Upper lobe of left lung (tissue), 6 donors: ENCODE results near the gene SAMD8. TPM values are rescaled to one million over a fixed set of nuclear protein-coding genes. Genes with fewer than 3 reads are reported as not detected.
"Not testable (repeated sequence)": the region's sequence is repeated elsewhere in the genome, so short reads cannot be mapped to it uniquely, and the experiment has no call there.

Source experiments
- ATAC-seq, 2 donors: fragments of 200-7000 bp; cut with Tn5 transposase; one replicate each; pipeline ENCODE4 v1.9.1; 2022; ENCODE audit warnings: mild to moderate bottlenecking in 2 of 2, moderate library complexity in 2 of 2; ENCODE audit not compliant: low FRiP score in 2 of 2
- DNase-seq, 2 donors: peaks; one replicate each; pipeline ENCODE4 v3.0.0-alpha.2; 2019 to 2020
- H3K27ac ChIP-seq, 4 donors: fragments of 200-600 bp; sonication (generic); one replicate each; pipeline ENCODE4 v1.5.1; 2016 to 2019
- H3K27me3 ChIP-seq, 4 donors: fragments of 200-600 bp; sonication (generic); one replicate each; pipeline ENCODE4 v1.5.1; 2017 to 2019
- H3K36me3 ChIP-seq, 4 donors: fragments of 200-600 bp; sonication (generic); one replicate each; pipeline ENCODE4 v1.5.1; 2016 to 2019
- H3K4me1 ChIP-seq, 4 donors: fragments of 200-600 bp; sonication (generic); one replicate each; pipeline ENCODE4 v1.5.1; 2018 to 2019
- H3K4me3 ChIP-seq, 4 donors: fragments of 200-600 bp; sonication (generic); one replicate each; pipeline ENCODE4 v1.5.1; 2017 to 2019; ENCODE audit warnings: mild to moderate bottlenecking in 2 of 4, moderate library complexity in 1 of 4
- H3K9me3 ChIP-seq, 4 donors: fragments of 200-600 bp; sonication (generic); one replicate each; pipeline ENCODE4 v1.5.1; 2018 to 2019
- EP300 ChIP-seq, 4 donors: sonication (generic); formaldehyde crosslinking; IDR thresholded peaks; one replicate each; pipeline ENCODE4 v1.5.1; 2017; ENCODE audit warnings: antibody characterized with exemption in 4 of 4, control low read depth in 2 of 4
- POLR2A ChIP-seq, 4 donors: fragments of 450-650 bp; IDR thresholded peaks; one replicate each; pipeline ENCODE4 v1.5.1; 2016 to 2017; ENCODE audit warnings: antibody characterized with exemption in 4 of 4, mild to moderate bottlenecking in 2 of 4
- POLR2AphosphoS5 ChIP-seq, 2 donors: sonication (generic); formaldehyde crosslinking; IDR thresholded peaks; one replicate each; pipeline ENCODE4 v1.5.1; 2017; ENCODE audit warnings: antibody characterized with exemption in 2 of 2
- whole genome bisulfite sequencing, 2 donors: methylation state at CpG; one replicate each; pipeline ENCODE4 v1.1.5; 2017 to 2018; 5-methylcytosine and 5-hydroxymethylcytosine counted together
- total RNA-seq, 6 donors: library from RNA; depleted of rRNA in 4 of 6; stranded (reverse); fragments of >200 nt in 4 of 6; gene quantifications; one replicate each; pipeline versions ENCODE4 v1.1.0 to v1.2.1, GENCODE V29; 2016 to 2021
- TF ChIP-seq, protein P1 (sequence below), 6 experiments: fragments of 450-650 bp in 4 of 6; fragments of 200-600 bp in 2 of 6; sonication (generic) in 2 of 6; IDR thresholded peaks; one replicate each; pipeline ENCODE4 v1.5.1; 2016 to 2019; ENCODE audit warnings: antibody characterized with exemption in 6 of 6
- donor health status: DM: no; HTN: no; CAD: no; lungs with moderate emphysema.
- donor health status: DM: no; HTN: yes; CAD: no; lungs with severe emphysema.

The SAMD8 gene
- total RNA-seq, 6 donors from 2014 or later = 8.4 to 36.2 (median 18.0) TPM

GRCh38 chr10:75109459-75109778 is 2.0 kb upstream of the SAMD8 start:
- no peaks in the 10 kb centered on the region for H3K36me3 ChIP-seq
- TF ChIP-seq POLR2A (IDR thresholded peaks at IDR 0.05) (no peak), POLR2AphosphoS5 (IDR thresholded peaks at IDR 0.05) (no peak), EP300 (IDR thresholded peaks at IDR 0.05) (no peak)
- TF ChIP-seq, protein P1, sequence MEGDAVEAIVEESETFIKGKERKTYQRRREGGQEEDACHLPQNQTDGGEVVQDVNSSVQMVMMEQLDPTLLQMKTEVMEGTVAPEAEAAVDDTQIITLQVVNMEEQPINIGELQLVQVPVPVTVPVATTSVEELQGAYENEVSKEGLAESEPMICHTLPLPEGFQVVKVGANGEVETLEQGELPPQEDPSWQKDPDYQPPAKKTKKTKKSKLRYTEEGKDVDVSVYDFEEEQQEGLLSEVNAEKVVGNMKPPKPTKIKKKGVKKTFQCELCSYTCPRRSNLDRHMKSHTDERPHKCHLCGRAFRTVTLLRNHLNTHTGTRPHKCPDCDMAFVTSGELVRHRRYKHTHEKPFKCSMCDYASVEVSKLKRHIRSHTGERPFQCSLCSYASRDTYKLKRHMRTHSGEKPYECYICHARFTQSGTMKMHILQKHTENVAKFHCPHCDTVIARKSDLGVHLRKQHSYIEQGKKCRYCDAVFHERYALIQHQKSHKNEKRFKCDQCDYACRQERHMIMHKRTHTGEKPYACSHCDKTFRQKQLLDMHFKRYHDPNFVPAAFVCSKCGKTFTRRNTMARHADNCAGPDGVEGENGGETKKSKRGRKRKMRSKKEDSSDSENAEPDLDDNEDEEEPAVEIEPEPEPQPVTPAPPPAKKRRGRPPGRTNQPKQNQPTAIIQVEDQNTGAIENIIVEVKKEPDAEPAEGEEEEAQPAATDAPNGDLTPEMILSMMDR (IDR thresholded peaks at IDR 0.05) = no peak
- no peak for ATAC-seq
- H3K4me3 ChIP-seq = no peak overlapping the region
- peak in 1 of 2 donors; percentile 5 for DNase-seq
- no peaks in the 10 kb centered on the region for H3K9me3 ChIP-seq
- peak overlapping the region in 1 of 4 donors; percentile 53 for H3K27ac ChIP-seq
- peaks cover 14 to 19% (median 16%) of the 10 kb centered on the region in 4 donors for H3K4me1 ChIP-seq
- 91 to 92% methylated on average over 1 of the region's 1 CpG for WGBS, 2 donors
- no peaks in the 10 kb centered on the region for H3K27me3 ChIP-seq

DNA sequence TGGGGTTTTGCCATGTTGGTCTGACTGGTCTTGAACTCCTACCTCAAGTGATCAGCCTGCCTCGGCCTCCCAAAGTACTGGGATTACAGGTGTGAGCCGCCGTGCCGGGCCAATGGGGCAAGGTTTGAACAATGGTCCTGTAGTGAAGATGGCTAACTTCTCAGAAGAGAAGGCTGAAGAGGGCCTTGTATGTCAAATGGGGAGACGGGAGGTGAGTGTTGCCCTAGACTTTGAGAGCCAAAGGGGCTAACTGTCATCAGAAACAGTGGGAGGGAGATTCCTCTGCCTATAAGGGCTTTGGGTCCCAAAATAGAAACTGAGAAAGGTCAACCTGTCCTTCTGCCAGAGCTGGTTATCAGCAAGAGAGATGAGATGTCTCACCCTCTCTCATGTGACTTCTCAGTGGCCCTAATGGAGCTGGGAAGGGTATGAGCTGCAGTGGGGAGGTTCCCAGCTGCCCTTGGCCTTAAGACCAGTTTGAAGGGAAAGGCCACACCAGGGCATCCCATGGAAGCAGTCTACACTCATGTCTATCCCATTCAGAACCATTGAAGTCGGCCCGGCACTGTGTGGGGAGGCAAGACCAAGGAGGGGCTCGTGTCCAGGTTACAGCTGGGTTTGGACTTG is 1.3 kb upstream of the SAMD8 start:
- TF ChIP-seq EP300 (IDR thresholded peaks at IDR 0.05) (no peak), POLR2A (IDR thresholded peaks at IDR 0.05) (no peak), POLR2AphosphoS5 (IDR thresholded peaks at IDR 0.05) (no peak)
- TF ChIP-seq, protein P1 (IDR thresholded peaks at IDR 0.05) = no peak
- Histone ChIP-seq H3K27me3 (no peaks in the 10 kb centered on the region), H3K4me3 (peak overlapping the region in 1 of 4 donors; percentile 97), H3K4me1 (peaks cover 15 to 19% (median 18%) of the 10 kb centered on the region in 4 donors), H3K9me3 (no peaks in the 10 kb centered on the region), H3K27ac (peak overlapping the region; percentile 95 to 99 (median 98)), H3K36me3 (no peaks in the 10 kb centered on the region)
- ATAC-seq (no peak), DNase-seq (peak in 1 of 2 donors; percentile 19)
- WGBS, 2 donors = 97% methylated on average over 8 of the region's 8 CpGs

DNA sequence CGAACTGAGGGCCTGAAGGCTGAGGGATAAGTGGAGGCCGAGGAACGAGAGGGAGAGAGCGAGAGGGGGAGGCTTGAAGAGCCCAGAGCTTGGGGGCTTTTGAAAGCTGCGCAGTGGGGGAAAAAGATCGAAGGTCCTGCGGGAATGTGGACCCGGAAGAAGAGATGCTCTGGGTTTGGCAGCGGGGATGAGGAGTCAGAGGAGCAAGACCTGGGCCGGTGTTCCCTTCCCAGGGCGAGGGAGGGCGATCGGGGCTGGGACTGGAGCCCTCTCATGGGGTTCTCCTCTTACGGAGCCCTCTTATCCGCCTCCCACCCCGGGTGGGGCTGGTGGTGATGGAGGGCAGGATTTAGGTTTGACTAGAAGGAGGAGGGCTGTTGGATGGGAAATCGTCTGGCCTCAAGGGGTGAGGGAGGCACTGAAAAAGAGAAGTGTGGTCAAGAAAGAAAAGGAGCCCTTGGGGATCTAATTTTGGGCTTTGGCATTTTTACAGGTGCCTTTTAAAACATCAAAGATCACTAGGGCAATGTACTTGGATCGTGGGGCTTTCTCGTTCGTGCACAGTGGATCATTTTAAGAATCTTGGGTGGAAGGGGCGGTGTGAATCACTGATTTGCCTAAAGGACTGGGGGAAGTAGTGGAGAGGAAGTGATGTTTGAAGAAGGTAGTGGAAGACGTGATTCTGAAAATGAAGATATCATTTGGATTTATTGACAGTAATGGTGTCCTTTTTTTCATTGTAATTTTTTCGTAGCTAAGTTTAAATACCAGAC is 637 bp downstream of the SAMD8 start:
- DNase-seq (peak; percentile 50 to 71), ATAC-seq (peak; percentile 50 to 58)
- H3K27me3 ChIP-seq = no peaks in the 10 kb centered on the region
- no peaks in the 10 kb centered on the region for H3K36me3 ChIP-seq
- TF ChIP-seq, protein P1 (IDR thresholded peaks at IDR 0.05) = peak in 1 of 6 experiments; percentile 7
- no peak for TF ChIP-seq POLR2AphosphoS5 (IDR thresholded peaks at IDR 0.05)
- no peaks in the 10 kb centered on the region for H3K9me3 ChIP-seq
- peak overlapping the region; percentile 95 to 99 (median 98) for H3K27ac ChIP-seq
- H3K4me3 ChIP-seq = peak overlapping the region; percentile 67 to 97 (median 80)
- H3K4me1 ChIP-seq = peaks cover 18 to 21% (median 19%) of the 10 kb centered on the region in 4 donors
- WGBS, 2 donors = 3 to 4% methylated on average over 23 of the region's 23 CpGs

DNA sequence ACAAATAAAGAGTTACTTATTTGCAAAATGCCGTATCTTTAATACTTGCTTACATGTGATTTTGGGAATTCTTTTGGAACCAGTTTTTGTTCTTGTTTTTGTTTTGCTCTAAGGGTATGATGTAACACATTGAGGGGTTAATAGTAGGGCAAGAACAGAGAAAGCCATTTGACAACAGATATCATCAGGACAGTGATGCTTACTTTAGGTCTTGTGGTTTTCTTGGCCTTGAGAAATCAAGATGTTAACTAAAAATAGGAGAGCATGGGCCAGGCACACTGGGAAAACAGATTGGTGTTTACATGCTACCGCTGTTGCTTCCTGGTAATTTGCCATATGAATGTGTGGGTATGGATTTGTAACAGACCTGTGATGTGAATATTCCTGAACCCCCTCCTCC is 3.7 kb downstream of the SAMD8 start:
- no peaks in the 10 kb centered on the region for H3K36me3 ChIP-seq
- H3K4me1 ChIP-seq = peaks cover 18 to 34% (median 21%) of the 10 kb centered on the region in 4 donors
- 65 to 67% methylated on average over 2 of the region's 2 CpGs for WGBS, 2 donors
- DNase-seq (peak in 1 of 2 donors; percentile 6), ATAC-seq (no peak)
- no peak overlapping the region for H3K4me3 ChIP-seq
- H3K27me3 ChIP-seq = no peaks in the 10 kb centered on the region
- peak overlapping the region in 2 of 4 donors; percentile 46 to 66 for H3K27ac ChIP-seq
- TF ChIP-seq EP300 (IDR thresholded peaks at IDR 0.05) = no peak
- no peak for TF ChIP-seq POLR2AphosphoS5 (IDR thresholded peaks at IDR 0.05)
- no peak for TF ChIP-seq POLR2A (IDR thresholded peaks at IDR 0.05)
- TF ChIP-seq, protein P1 (IDR thresholded peaks at IDR 0.05) = no peak
- no peaks in the 10 kb centered on the region for H3K9me3 ChIP-seq

- H3K36me3 ChIP-seq, H3K27me3 ChIP-seq, H3K4me3 ChIP-seq, DNase-seq, H3K27ac ChIP-seq, ATAC-seq, H3K9me3 ChIP-seq: not testable (repeated sequence)
- peaks cover 13 to 30% (median 22%) of the 10 kb centered on the region in 4 donors for H3K4me1 ChIP-seq
- 94 to 97% methylated on average over 15 of the region's 15 CpGs for WGBS, 2 donors
These were observed 5.7 kb downstream of the SAMD8 start for GRCh38 chr10:75116941-75117775.
